Fibroblast of skin of left biceps (primary cell): ENCODE measurements around the gene PITRM1.
"Not testable (repeated sequence)": the region's sequence is repeated elsewhere in the genome, so short reads cannot be mapped to it uniquely, and the experiment has no call there.

Experiments used
- DNase-seq, 2 experiments: peaks; one replicate each; pipeline ENCODE4 v3.0.0-alpha.2; 2013; ENCODE audit warnings: low read depth in 2 of 2

The PITRM1 gene, protein sequence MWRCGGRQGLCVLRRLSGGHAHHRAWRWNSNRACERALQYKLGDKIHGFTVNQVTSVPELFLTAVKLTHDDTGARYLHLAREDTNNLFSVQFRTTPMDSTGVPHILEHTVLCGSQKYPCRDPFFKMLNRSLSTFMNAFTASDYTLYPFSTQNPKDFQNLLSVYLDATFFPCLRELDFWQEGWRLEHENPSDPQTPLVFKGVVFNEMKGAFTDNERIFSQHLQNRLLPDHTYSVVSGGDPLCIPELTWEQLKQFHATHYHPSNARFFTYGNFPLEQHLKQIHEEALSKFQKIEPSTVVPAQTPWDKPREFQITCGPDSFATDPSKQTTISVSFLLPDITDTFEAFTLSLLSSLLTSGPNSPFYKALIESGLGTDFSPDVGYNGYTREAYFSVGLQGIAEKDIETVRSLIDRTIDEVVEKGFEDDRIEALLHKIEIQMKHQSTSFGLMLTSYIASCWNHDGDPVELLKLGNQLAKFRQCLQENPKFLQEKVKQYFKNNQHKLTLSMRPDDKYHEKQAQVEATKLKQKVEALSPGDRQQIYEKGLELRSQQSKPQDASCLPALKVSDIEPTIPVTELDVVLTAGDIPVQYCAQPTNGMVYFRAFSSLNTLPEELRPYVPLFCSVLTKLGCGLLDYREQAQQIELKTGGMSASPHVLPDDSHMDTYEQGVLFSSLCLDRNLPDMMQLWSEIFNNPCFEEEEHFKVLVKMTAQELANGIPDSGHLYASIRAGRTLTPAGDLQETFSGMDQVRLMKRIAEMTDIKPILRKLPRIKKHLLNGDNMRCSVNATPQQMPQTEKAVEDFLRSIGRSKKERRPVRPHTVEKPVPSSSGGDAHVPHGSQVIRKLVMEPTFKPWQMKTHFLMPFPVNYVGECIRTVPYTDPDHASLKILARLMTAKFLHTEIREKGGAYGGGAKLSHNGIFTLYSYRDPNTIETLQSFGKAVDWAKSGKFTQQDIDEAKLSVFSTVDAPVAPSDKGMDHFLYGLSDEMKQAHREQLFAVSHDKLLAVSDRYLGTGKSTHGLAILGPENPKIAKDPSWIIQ

DNA sequence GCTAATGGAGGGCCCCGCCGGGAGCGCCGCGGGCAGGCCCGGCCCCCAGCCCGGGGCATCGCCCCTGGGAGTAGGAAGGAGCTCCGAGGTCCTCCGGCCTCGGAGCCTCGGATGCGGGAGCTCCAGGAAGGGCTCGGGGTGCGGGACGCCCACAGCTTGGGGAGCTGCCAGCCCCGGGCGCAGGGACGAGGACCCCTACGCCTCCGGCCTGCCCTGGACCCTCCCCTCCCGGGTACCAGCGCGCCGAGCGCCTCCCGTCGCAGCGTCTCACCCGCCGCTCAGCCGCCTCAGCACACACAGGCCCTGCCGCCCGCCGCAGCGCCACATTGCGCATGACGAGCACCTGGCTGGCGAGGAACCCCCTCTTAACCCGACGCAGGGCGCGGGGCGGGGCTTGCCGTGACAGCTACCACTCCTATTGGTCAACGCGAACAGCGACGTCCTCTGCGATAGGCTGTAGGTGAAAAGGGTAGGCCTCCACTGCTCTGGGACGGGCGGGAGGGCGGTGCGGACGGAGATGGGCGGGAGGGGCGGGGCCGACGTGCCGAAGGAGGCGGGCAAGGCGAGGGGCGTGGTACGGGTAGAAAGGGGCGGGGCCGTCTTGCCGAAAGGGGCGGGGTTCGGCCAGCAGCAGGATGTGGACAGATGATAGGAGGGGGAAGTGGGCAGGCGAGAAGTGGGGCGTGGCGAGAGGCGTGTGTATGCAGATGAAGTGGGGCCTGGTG is at the start of gene PITRM1:
TSS of gene PITRM1 (minus strand) at position 337 of the 725 bp plus-strand sequence. CDS start at position 327, 10 bp downstream.
- DNase-seq, result peak; percentile 98

DNA sequence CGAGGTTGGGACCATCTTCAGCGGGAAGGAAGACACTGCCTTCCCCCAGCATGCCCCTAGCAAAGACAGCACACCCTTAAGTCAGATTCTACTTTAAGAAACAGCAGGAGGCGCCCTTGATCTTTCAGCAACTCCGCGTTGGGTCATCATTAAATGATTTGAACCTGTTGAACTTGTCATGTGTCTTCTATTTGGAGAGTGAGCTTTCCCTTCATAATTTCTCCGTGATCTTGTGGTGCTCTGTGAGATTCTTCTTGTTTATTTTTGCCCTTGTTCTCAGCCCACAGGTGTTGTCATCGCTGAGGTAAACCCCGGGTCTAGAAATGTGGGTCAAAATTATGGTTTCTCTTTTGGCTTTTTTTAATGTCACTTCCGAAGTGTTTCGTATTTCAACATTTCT is 49.5 kb upstream of the PITRM1 start:
- no peak for DNase-seq

DNA sequence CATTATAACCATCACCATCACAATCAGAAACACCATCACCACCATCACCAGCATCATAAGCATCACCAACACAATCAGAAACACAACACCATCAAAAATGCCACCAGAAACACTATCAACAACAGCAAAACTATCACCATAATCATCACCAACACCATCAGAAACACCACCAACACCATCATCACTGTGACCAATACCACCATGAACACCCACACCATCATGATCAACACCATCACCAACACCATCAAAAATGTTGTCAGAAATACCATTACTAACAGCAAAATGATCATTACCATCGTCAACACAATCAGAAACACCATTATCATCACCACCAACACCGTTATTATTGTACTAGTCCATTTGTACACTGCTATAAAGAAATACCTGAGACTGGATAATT is 49.0 kb upstream of the PITRM1 start:
- not testable (repeated sequence) for DNase-seq

DNA sequence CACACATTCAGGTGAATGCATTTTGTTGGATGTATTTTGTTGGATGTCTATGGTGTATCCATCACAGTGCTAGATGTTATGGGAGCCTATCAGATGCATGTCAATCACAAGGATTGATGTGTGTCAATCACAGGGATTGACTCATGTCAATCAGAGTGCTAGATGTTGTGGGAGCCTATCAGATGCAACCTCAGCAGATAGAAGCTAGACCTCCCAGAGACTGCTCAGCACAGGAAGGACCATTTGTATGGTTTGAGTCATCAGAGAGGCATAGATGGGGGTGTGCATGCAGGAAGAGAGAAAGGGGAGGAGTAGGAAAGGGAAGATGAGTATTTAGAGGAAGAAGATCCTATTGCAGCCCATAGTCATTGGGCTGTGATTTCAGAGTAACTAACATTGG is 48.3 kb upstream of the PITRM1 start:
- peak in 1 of 2 experiments; percentile 50 for DNase-seq

DNA sequence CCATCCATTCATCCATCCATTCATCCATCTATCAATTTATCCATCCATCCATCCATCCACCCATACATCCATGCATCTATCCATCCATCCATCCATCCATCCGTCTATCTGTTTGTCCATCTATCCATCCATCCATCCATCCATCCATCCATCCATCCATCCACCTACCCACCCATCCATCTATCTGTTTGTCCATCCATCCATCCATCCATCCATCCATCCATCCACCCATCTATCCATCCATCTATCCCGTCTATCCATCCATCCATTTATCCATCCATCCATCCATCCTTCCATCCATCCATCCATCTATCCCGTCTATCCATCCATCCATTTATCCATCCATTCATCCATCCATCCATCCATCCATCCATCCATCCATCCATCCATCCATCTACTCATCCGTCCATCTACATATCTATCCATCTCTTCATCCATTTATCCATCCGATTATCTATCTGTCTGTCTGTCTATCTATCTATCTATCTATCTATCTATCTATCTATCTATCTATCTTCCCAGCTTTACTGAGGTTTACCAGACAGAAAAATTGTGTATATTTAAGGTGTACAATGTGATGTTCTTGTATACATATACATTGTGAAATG is 46.5 kb upstream of the PITRM1 start:
- DNase-seq, result not testable (repeated sequence)

DNA sequence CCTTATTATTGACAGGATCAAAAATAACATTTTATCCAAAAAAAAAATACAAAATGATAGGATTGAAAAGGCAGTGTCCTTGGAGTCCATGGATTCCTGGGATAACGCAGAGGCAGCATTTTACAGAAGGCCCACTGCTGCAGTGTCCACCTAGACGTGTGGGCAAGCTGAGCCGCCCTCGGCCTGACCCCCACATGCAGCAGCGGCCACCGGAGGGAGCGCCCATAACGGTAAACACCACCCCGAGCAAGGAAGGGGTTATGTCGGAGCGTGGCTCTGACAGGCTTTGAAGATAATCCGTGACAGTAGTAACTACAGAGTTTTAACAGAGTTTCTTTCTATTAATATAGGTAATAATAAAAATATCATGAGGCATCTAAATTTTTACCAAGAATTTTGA is 45.3 kb upstream of the PITRM1 start:
- no peak for DNase-seq

DNA sequence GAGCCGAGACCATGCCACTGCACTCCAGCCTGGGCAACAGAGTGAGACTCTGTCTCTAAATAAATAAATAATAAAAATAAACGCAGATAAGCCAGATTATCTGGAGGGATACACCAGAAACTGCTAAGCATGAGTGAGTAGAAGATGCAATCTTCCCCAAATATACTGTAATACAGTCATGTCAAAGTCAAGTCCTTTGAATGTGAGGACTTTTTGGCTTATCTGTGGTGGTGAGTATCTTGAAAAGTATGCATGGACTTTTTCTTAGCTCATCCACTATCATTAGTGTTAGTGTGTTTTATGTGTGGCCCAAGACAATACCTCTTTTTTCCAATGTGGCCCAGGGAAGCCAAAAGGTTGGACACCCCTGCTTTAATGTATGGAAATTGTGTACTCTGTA is 44.7 kb upstream of the PITRM1 start:
- DNase-seq, result peak; percentile 81 to 86

DNA sequence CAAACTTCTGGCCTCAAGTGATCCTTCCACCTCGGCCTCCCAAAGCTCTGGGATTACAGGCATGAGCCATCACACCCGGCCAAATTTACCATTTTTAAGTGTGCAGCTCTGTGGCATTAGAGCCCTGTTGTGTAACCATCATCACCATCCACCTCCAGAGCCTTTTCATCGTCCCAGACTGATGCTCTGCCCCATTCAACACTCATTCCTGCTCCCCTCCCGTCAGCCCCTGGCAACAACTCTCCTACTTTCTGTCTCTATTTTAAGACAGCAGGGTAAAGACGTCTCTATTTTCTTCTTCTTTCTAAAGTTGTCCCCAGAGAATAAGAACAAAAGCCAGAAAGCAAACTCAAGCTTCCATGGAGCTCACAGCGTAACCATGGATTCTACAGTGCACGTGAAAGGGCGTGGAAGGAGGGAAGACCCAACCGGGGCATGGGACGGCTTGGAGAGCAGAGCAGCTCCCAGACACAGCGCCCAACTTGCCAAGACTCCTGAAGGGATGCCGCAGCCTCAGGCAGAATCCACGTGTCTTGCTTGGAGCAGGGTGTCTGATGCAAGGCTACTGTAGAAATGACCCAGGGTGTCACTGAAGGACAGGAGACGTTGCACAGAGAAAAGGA is 42.7 kb upstream of the PITRM1 start:
- DNase-seq, result no peak

DNA sequence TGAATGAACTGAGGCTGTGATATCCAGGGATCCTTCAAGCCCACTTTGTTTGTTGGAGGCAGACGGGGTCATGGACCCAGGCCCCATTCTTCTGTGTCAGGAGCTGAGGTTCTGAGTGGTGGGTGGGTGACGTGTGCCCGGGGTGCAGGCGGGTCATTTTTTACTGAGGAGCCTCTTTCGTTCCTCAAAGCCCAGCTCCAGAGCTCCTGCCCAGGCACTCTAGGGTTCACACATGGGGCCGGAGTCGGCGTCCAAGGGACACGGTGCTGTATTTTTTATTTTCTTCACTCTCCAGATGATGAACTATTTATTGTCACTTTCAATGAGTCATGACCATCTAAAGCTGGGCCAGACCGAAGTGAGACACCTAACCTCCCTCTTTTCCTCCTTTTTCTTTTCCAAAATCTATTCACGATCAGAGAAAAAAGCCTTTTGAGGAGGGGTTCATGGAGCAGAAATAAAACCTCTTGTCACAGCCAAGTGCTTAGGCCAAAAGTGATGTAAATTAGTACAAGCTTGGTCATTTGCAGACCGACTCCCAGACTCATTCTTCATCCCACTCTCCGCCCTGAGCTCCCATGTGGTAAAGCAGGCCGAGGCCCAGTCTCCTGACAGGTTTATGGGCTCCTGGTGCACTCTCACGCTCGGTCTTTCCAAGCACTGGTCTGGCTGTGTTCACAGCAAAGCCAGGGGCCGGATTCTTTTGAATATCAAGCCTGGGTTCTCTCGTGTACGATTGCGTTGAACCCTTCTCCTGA is 41.4 kb upstream of the PITRM1 start:
- DNase-seq, result no peak

DNA sequence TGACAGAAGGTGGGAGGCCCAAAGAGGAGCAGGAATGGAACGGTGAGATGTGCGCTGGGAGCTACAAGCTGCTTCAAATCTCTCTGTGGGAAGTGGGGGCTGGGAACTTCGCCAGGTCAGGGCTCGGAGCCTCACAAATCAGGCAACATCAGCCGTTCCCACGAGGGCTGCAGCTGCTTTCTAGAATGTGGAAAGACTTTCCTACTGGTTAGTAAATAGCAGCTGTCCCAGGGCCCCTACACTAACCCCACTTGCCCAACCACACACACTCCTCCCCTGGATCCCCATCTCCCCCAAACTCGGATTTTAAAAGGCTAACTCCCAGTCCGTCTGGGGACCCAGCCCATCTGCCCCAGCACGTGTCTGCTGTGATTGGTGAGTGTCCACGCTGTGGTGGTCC is 40.6 kb upstream of the PITRM1 start:
- no peak for DNase-seq

DNA sequence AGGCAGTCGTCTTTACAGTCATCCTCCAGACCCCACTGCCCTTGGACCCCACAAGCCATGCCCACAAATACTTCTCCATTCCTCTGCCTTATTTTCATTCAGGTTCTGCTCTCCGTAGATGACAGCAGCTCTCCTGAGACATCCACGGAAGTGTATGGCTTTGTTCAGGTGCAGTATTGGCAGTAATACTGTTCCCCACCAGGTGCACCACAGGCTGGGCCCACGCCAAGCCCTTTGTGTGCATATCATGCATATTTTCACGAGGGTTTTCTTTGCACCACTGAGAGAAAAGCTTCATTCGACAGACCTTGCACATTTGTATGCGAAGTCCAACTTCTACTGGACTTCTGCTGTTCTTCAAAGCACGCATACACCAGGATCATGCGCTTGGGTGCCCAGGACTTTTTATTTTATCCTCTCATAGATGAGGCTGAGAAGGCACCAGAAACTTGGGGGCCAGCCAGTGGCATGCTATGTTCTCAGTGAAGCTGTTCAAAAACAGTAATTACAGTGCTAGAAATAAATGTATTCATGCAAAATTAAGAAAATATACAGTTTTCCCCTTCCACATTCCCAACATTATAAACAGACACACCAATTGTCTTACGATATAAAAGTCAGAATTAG is 37.8 kb upstream of the PITRM1 start:
- no peak for DNase-seq

DNA sequence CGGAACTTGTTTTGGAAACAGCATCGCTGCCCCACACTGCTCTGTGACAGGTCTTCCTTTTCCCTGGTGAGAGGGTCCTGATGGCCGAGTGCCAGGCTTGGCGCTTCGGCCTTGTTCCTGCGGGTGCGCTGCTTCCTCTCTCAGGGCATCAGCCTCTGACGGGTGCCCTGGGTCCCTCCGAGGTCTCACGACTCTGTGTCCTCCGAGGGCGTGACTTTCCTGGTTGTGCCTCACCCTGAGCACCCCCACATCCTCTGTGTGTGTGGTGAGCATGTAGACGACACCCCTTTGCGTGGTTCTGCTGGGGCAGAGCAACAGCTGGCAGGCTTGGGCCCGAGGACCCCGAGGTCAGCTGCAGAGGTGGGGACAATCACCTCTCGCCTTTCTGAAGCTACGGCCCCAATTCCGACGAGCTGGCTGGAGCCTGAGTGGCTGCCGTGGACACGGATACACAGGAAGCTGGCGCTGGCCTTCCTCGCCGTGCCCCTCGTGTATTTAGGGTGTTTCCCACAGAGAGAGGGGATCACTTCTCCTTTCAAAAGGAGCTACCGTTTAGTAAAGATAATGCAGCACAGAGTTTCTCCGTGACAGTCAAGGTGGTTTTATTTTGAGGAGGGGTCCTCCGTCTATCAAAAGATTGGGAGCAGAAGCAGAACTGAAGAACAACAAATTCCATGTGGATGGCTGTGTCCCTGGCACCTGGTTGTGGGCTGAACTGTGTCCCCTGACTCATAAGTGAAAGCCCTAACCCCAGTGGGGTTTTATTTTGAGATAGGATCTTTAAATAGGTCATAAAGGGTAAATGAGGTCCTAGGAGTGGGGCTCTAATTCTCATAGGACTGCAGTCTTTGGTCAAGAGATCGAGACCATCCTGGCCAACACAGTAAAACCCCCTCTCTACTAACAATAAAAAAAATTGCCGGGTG is 36.2 kb upstream of the PITRM1 start:
- no peak for DNase-seq

DNA sequence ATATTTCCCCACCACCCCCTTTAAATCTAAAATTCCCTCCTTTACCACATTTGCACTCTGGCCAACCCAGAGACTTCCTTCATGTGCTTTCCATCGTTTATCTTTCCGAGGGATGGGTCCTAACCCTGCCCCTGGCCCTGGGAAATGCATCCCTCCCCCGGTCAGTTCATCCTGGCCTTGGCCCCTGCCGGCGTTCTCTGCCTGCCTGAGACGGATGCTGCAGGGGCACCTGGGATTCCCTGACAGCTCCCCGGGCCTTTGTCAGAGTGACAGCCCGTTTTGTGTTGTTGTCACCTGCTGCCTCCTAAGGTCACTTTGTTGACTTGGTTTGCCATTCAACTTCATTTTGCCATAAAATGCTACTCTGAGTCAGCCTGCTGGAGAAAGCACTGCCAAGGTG is 34.8 kb upstream of the PITRM1 start:
- no peak for DNase-seq

DNA sequence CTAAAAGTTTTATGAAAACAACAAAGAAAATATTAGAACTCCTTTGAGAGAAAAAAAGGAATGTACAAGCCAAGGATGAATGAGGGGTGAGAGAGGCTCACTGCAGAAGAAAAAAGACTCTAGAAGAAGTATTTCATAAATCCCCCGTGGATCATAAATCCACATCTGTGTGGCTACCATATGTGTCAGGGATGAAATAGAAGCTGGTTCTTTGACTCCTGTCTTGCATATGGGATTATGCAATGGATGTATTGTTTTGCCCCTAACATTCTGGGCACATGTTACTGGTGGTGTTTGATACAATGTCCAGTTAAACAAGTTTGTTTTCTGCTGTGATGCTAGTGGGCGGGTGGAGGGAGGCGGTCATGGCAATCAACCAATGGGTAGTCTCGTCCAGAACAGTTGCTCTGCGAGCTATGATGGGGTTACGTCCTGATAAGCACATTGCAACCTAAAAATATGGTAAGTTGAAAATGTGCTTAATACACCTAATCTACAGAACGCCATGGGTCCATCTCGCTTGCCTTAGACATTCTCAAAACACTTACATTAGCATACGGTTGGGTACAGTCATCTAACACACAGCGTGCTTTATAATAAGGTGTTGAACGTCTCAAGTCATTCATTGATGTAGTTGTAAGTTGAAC is 34.1 kb upstream of the PITRM1 start:
- DNase-seq, result peak; percentile 44 to 50

DNA sequence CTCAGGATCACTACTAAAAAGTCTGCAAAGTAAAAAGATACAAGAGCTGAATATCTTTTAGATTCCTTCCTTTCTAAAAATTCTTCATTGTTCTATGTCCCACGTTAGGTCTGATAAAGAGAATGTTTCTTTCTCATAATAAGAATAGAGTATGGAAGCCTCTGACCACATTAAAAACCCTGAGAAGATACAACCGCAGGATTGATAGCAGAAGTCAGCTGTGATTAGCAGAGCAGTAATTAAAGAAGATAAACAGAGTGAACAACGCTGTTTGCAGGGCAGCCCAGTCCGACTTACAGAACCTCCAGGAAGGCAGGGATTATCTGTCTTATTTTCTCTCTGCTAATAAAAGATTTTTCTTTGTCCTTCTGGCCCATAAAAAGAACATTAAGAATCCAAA is 31.4 kb upstream of the PITRM1 start:
- no peak for DNase-seq

DNA sequence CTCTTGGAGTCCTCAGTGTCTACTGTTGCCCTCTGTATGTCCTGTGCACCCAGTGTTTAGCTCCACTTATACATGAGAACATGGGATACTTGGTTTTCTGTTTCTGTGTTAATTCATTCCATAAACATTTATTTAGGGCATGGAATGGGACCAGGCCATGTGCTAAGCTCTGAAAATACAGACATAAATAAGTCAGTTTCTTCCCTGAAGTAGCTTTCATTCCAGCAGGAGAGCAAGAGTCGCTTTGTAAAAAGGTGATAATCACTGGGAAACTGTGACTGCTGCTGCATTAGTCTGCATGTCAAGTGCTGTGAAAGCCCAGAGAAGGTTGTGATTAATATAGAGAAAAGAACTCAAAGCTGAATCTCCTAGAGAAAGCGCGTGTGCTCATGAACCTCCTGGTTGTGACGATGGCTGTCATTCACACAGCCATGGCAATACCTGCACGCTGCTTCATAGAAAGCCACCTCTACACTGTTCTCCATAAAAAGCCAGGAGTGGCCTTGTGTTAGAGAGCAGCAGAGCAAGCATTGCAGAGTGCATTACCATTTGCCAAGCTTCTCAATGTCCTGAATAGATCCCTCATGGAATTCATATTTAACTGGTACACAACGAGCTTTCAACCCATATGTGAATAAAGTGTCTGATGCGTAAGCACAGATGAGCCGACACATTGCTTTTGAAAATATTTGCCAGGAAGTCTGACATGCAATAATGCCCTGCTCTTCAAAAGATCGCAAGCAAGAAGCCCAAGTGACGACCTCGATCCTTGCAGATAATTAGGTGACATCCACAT is 30.6 kb upstream of the PITRM1 start:
- no peak for DNase-seq

DNA sequence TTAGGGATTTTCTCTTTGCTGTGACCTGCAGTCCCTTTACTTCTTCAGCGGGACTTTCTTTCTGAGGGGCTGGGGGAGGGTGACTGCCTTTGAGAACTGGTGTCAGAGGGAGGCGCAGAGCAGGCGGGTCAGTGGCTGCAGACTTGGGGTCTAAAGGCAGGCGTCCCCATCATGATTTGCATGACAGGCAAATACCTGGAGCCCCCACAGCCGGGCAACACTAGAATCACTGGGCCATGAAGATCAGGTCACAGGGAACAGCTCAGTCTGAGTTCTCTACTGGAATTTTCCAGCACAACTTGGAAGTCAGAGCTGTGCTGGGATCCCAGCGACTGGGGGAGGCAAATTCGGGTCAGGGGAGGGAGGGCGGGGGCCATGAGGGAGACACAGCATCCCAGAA is 29.2 kb upstream of the PITRM1 start:
- DNase-seq, result no peak
